B cell (primary cell): ENCODE measurements around the gene NOS3. TPM values are rescaled to one million over a fixed set of nuclear protein-coding genes. Genes with fewer than 3 reads are reported as not detected.

ENCODE experiments used
- ATAC-seq: fragments of 200-7000 bp; cut with Tn5 transposase; one replicate; pipeline ENCODE4 v1.10.0; 2021; ENCODE audit warnings: low read depth, mild to moderate bottlenecking, moderate number of reproducible peaks, moderate library complexity
- CTCF ChIA-PET: fragments of 350-600 bp; sonication (Branson Sonifier 250); formaldehyde crosslinking; loops from one replicate; lab custom pipeline; 2021; ENCODE audit warnings: antibody characterized with exemption, inconsistent platforms; lab: Charles Lee
- POLR2A ChIA-PET: fragments of 350-600 bp; sonication (Branson Sonifier 250); formaldehyde crosslinking; loops from one replicate; lab custom pipeline; 2021; ENCODE audit warnings: antibody characterized with exemption; lab: Charles Lee
- DNase-seq: peaks from one replicate; pipeline ENCODE4 v3.0.0; 2013
- H2AFZ ChIP-seq: 2 replicates; pipeline ENCODE4 v1.6.1; 2012; ENCODE audit warnings: mild to moderate bottlenecking, low read depth, low read length; ENCODE audit not compliant: insufficient read depth, poor library complexity, severe bottlenecking
- H3K27ac ChIP-seq, 2 donors: 1 replicate in 1 of 2; 2 replicates in 1 of 2; pipeline ENCODE4 v1.5.1; 2012 to 2013; ENCODE audit warnings: low read length in 2 of 2, mild to moderate bottlenecking in 2 of 2, moderate library complexity in 1 of 2
- H3K27me3 ChIP-seq, 4 experiments: fragments of 200-600 bp in 1 of 4; sonication (generic) in 1 of 4; replicated peaks in 1 of 4; 1 replicate in 2 of 4; 2 replicates in 2 of 4; pipeline versions ENCODE4 v1.6.1 to v1.7.0; 2013 to 2016; ENCODE audit warnings: low read length in 3 of 4, mild to moderate bottlenecking in 2 of 4, mixed read lengths in 1 of 4, moderate library complexity in 1 of 4; ENCODE audit not compliant: insufficient read depth in 4 of 4, control insufficient read depth in 3 of 4; ENCODE audit errors: control extremely low read depth in 1 of 4
- H3K36me3 ChIP-seq, 2 experiments: replicated peaks in 1 of 2; 1 replicate in 1 of 2; 2 replicates in 1 of 2; pipeline versions ENCODE4 v1.6.1 to v1.7.1; 2013; ENCODE audit warnings: low read length in 1 of 2; ENCODE audit not compliant: insufficient read depth in 2 of 2, control insufficient read depth in 1 of 2; ENCODE audit errors: control extremely low read depth in 1 of 2, extremely low read depth in 1 of 2
- H3K4me1 ChIP-seq, 2 donors: fragments of 200-600 bp in 1 of 2; sonication (generic) in 1 of 2; 1 replicate in 1 of 2; 2 replicates in 1 of 2; pipeline versions ENCODE4 v1.5.1 to v1.6.1; 2013 to 2017; ENCODE audit warnings: low read length in 2 of 2; ENCODE audit not compliant: control insufficient read depth in 2 of 2, insufficient read depth in 2 of 2
- H3K4me2 ChIP-seq: replicated peaks from 2 replicates; pipeline ENCODE3; 2012; ENCODE audit warnings: mild to moderate bottlenecking, low read depth, low read length; ENCODE audit not compliant: poor library complexity, severe bottlenecking
- H3K4me3 ChIP-seq, 5 experiments: fragments of 200-600 bp in 1 of 5; sonication (generic) in 1 of 5; 1 replicate in 3 of 5; 2 replicates in 2 of 5; pipeline versions ENCODE4 v1.5.1 to v1.7.0; 2011 to 2016; ENCODE audit warnings: low read length in 4 of 5, mild to moderate bottlenecking in 4 of 5, low read depth in 2 of 5, control low read depth in 1 of 5, moderate library complexity in 1 of 5; ENCODE audit not compliant: insufficient read depth in 1 of 5; ENCODE audit errors: control extremely low read depth in 1 of 5, extremely low read depth in 1 of 5
- H3K79me2 ChIP-seq: fragments of 200-600 bp; sonication (generic); one replicate; pipeline ENCODE4 v1.6.0; 2016; ENCODE audit warnings: low read length; ENCODE audit not compliant: control insufficient read depth, insufficient read depth
- H3K9ac ChIP-seq: fragments of 200-600 bp; sonication (generic); 2 replicates; pipeline ENCODE4 v1.6.1; 2017; ENCODE audit warnings: mild to moderate bottlenecking, low read length, moderate library complexity
- H3K9me3 ChIP-seq, 3 donors: one replicate each; pipeline versions ENCODE4 v1.6.1 to v1.7.1; 2013; ENCODE audit warnings: low read length in 2 of 3; ENCODE audit not compliant: control insufficient read depth in 2 of 3, insufficient read depth in 1 of 3; ENCODE audit errors: control extremely low read depth in 1 of 3
- H4K20me1 ChIP-seq: 2 replicates; pipeline ENCODE4 v1.6.0; 2012; ENCODE audit warnings: mild to moderate bottlenecking, low read length; ENCODE audit not compliant: insufficient read depth, control insufficient read depth, poor library complexity, severe bottlenecking
- H3K27ac Mint-ChIP-seq: one replicate; pipeline ENCODE4 v1.8.0; 2021; ENCODE audit warnings: mixed read lengths
- H3K27me3 Mint-ChIP-seq: one replicate; pipeline ENCODE4 v1.8.0; 2021; ENCODE audit warnings: mixed read lengths
- H3K4me1 Mint-ChIP-seq: one replicate; pipeline ENCODE4 v1.8.0; 2021; ENCODE audit warnings: mixed read lengths
- H3K4me3 Mint-ChIP-seq: one replicate; pipeline ENCODE4 v1.8.0; 2021; ENCODE audit warnings: mixed read lengths
- H3K9me3 Mint-ChIP-seq: one replicate; pipeline ENCODE4 v1.8.0; 2022; ENCODE audit warnings: mixed read lengths; ENCODE audit not compliant: insufficient read depth
- CTCF ChIP-seq: fragments of 200-600 bp; IDR thresholded peaks from one replicate; pipeline ENCODE4 v1.8.0; 2022; ENCODE audit warnings: antibody characterized with exemption, mild to moderate bottlenecking
- EZH2 ChIP-seq: IDR thresholded peaks from 2 replicates; pipeline ENCODE4 v1.6.1; 2012; ENCODE audit warnings: borderline replicate concordance, low read depth, mild to moderate bottlenecking, moderate library complexity, low read length; ENCODE audit not compliant: insufficient read depth, poor library complexity, severe bottlenecking
- WGBS: methylation state at CpG from one replicate; pipeline ENCODE4 v1.1.5; 2013; ENCODE audit warnings: missing lambda C conversion rate; ENCODE audit not compliant: insufficient coverage; 5-methylcytosine and 5-hydroxymethylcytosine counted together
- intact Hi-C: fragments of 100-400 bp; cut with micrococcal nuclease; formaldehyde crosslinking; loops from one replicate; pipeline ENCODE4 v1.10.0; 2022
- polyA plus RNA-seq: library from polyadenylated mRNA; depleted of rRNA; stranded (reverse); fragments of >200 nt; gene quantifications from 2 replicates; pipeline ENCODE4 v1.2.3, GENCODE V29; 2012
- total RNA-seq, 2 donors: library from RNA; stranded (reverse); fragments of 120-200 nt in 1 of 2; gene quantifications; 1 replicate in 1 of 2; 2 replicates in 1 of 2; pipeline versions ENCODE4 v1.2.3 to v1.2.4, GENCODE V29; 2013 to 2022

NOS3 gene
- total and polyA plus RNA-seq, 2 donors (not counting 1 experiment from before 2014, with no cell fraction given): 0.39 to 0.54 TPM

- Histone ChIP-seq H3K36me3 (no peaks in the 10 kb centered on the region), H2AFZ (no peak overlapping the region), H3K79me2 (no peaks in the 10 kb centered on the region), H3K4me1 (no peaks in the 10 kb centered on the region), H4K20me1 (no peaks in the 10 kb centered on the region), H3K9ac (no peak overlapping the region), H3K4me2 (no peak overlapping the region), H3K9me3 (no peaks in the 10 kb centered on the region), H3K27me3 (no peaks in the 10 kb centered on the region), H3K4me3 (no peak overlapping the region), H3K27ac (no peak overlapping the region)
- WGBS: 96% methylated on average over 20 of the region's 20 CpGs
- intact Hi-C loops: no loop called here
- TF ChIP-seq EZH2 (no peak), CTCF (no peak)
- no peak overlapping the region for H3K4me3 Mint-ChIP-seq
- H3K4me1 Mint-ChIP-seq: no peaks in the 10 kb centered on the region
- DNase-seq (no peak), ATAC-seq (no peak)
- ChIA-PET CTCF (no interaction called here), POLR2A (no interaction called here)
- no peaks in the 10 kb centered on the region for H3K9me3 Mint-ChIP-seq
- H3K27ac Mint-ChIP-seq: no peak overlapping the region
- no peaks in the 10 kb centered on the region for H3K27me3 Mint-ChIP-seq
Observed at GRCh38 chr7:151043959-151044358, 53.1 kb downstream of the NOS3 start.

- Histone ChIP-seq H3K9ac (no peak overlapping the region), H4K20me1 (no peaks in the 10 kb centered on the region), H3K4me1 (no peaks in the 10 kb centered on the region), H3K4me2 (no peak overlapping the region), H3K27me3 (no peaks in the 10 kb centered on the region), H3K36me3 (no peaks in the 10 kb centered on the region), H3K4me3 (no peak overlapping the region), H3K79me2 (no peaks in the 10 kb centered on the region), H3K27ac (no peak overlapping the region), H2AFZ (no peak overlapping the region), H3K9me3 (no peaks in the 10 kb centered on the region)
- POLR2A ChIA-PET: no interaction called here
- Mint-ChIP-seq H3K27me3 (no peaks in the 10 kb centered on the region), H3K27ac (no peak overlapping the region), H3K9me3 (no peaks in the 10 kb centered on the region), H3K4me1 (no peaks in the 10 kb centered on the region), H3K4me3 (no peak overlapping the region)
- CTCF ChIA-PET: no interaction called here
- intact Hi-C loops: no loop called here
- TF ChIP-seq CTCF (no peak), EZH2 (no peak)
- DNase-seq: no peak
- WGBS: 98% methylated on average over 10 of the region's 11 CpGs
- ATAC-seq: no peak
Observed at GRCh38 chr7:151045262-151045661, 54.4 kb downstream of the NOS3 start.
